Loucy (cell line): ENCODE data around the gene DHRS13.

Experiments used
- H2AFZ ChIP-seq: fragments of 200-600 bp; sonication (generic); 2 replicates; pipeline ENCODE4 v1.6.0; 2016; ENCODE audit warnings: antibody characterized with exemption, mild to moderate bottlenecking, low read length, moderate library complexity
- H3F3A ChIP-seq: fragments of 200-600 bp; 2 replicates; pipeline ENCODE4 v1.6.0; 2016; ENCODE audit warnings: antibody characterized with exemption, low read depth, mild to moderate bottlenecking
- H3K27me3 ChIP-seq: fragments of 200-600 bp; sonication (generic); 2 replicates; pipeline ENCODE4 v1.6.1; 2014; ENCODE audit warnings: low read length, mild to moderate bottlenecking; ENCODE audit not compliant: insufficient read depth, poor library complexity, severe bottlenecking
- H3K36me3 ChIP-seq: fragments of 200-600 bp; sonication (generic); 2 replicates; pipeline ENCODE4 v1.6.1; 2016; ENCODE audit warnings: low read length; ENCODE audit not compliant: insufficient read depth
- H3K4me1 ChIP-seq: fragments of 200-600 bp; sonication (generic); 2 replicates; pipeline ENCODE4 v1.5.1; 2014; ENCODE audit warnings: low read length, mild to moderate bottlenecking; ENCODE audit not compliant: insufficient read depth, poor library complexity, severe bottlenecking
- H3K4me2 ChIP-seq: fragments of 200-600 bp; sonication (generic); 2 replicates; pipeline ENCODE4 v1.6.0; 2014; ENCODE audit warnings: antibody characterized with exemption, low read length, low read depth, mild to moderate bottlenecking; ENCODE audit not compliant: poor library complexity, severe bottlenecking
- H3K4me3 ChIP-seq: fragments of 200-600 bp; sonication (generic); 2 replicates; pipeline ENCODE4 v1.5.1; 2014; ENCODE audit warnings: low read length, mild to moderate bottlenecking, mixed read lengths; ENCODE audit not compliant: poor library complexity, severe bottlenecking
- H3K79me2 ChIP-seq: fragments of 200-600 bp; sonication (generic); 2 replicates; pipeline ENCODE4 v1.6.1; 2014; ENCODE audit warnings: low read length; ENCODE audit not compliant: insufficient read depth
- H3K9ac ChIP-seq: fragments of 200-600 bp; sonication (generic); 2 replicates; pipeline ENCODE4 v1.6.0; 2014; ENCODE audit warnings: mild to moderate bottlenecking, low read depth, low read length, moderate library complexity; ENCODE audit not compliant: poor library complexity, severe bottlenecking
- H3K9me2 ChIP-seq: fragments of 200-600 bp; sonication (generic); replicated peaks from 2 replicates; pipeline ENCODE4 v1.6.1; 2016; ENCODE audit warnings: low read depth, low read length, mixed read lengths
- H3K9me3 ChIP-seq: fragments of 200-600 bp; sonication (generic); 2 replicates; pipeline ENCODE4 v1.6.1; 2014; ENCODE audit warnings: mild to moderate bottlenecking, antibody characterized with exemption, low read length, low read depth; ENCODE audit not compliant: insufficient read depth
- H4K20me1 ChIP-seq: fragments of 200-600 bp; sonication (generic); 2 replicates; pipeline ENCODE4 v1.6.0; 2014; ENCODE audit warnings: antibody characterized with exemption, low read length, mild to moderate bottlenecking; ENCODE audit not compliant: insufficient read depth, poor library complexity, severe bottlenecking
- EZH2phosphoT487 ChIP-seq: fragments of 200-600 bp; IDR thresholded peaks from 2 replicates; pipeline ENCODE4 v1.6.1; 2018; ENCODE audit warnings: antibody characterized with exemption, mild to moderate bottlenecking, moderate library complexity, borderline replicate concordance
- TF ChIP-seq, protein P1 (sequence below): fragments of 200-600 bp; sonication (generic); conservative IDR thresholded peaks from 2 replicates; pipeline ENCODE4 v1.5.1; 2014; ENCODE audit warnings: mild to moderate bottlenecking, antibody characterized with exemption, low read length

DHRS13 gene

DNA sequence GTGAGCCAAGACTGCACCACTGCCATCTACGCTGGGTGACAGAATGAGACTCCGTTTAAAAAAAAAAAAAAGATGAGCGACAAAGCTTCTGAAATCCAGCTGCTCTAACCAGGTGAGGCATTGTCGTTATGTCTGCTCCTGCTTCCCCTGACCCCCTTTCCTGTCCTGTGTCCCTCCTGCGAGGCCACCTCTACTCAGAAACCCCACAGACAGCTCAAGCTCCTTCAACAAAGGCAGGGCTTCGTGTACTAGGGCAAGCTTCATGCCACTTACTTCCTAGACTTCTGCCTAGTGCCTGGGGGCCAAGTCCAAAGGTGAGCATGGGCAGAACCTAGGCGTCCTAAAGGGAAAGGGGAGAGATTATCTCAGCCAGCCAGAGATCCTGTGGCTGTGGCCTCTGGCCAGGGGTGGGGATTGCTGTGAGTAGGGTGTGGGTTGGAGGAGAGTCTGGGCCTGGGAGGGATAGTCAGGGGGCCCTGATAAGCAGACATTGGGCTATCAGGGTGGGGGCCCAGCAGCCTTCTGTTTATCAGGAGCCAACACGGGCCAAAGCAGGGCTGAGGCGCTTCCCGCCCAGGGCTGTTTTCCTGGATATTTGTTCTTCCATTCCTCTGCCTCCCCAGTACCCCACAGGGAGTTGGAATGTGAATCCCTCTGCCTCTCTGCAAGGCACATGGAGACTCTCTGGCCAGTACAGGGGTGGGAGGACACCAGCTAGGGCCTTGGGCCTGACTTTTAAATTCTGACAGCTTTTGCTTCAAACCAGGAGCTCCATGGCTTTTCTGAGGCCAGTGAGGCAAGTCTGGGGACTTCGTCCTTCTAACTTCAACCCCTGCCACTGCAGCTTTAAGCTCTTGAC is 37.7 kb downstream of the DHRS13 start:
- TF ChIP-seq, protein P1, sequence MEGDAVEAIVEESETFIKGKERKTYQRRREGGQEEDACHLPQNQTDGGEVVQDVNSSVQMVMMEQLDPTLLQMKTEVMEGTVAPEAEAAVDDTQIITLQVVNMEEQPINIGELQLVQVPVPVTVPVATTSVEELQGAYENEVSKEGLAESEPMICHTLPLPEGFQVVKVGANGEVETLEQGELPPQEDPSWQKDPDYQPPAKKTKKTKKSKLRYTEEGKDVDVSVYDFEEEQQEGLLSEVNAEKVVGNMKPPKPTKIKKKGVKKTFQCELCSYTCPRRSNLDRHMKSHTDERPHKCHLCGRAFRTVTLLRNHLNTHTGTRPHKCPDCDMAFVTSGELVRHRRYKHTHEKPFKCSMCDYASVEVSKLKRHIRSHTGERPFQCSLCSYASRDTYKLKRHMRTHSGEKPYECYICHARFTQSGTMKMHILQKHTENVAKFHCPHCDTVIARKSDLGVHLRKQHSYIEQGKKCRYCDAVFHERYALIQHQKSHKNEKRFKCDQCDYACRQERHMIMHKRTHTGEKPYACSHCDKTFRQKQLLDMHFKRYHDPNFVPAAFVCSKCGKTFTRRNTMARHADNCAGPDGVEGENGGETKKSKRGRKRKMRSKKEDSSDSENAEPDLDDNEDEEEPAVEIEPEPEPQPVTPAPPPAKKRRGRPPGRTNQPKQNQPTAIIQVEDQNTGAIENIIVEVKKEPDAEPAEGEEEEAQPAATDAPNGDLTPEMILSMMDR, result no peak
- no peak for TF ChIP-seq EZH2phosphoT487
- peaks cover 5% of the 10 kb centered on the region; the same call in 1 of the 2 replicates for H3K36me3 ChIP-seq
- H3K9ac ChIP-seq, result no peak overlapping the region
- H3K4me2 ChIP-seq, result no peak overlapping the region
- peak overlapping the region; percentile 60; the same call in 1 of the 2 replicates for H2AFZ ChIP-seq
- H3K27me3 ChIP-seq, result no peaks in the 10 kb centered on the region
- no peaks in the 10 kb centered on the region for H3F3A ChIP-seq
- H3K4me1 ChIP-seq, result no peaks in the 10 kb centered on the region
- H4K20me1 ChIP-seq, result no peaks in the 10 kb centered on the region
- no peaks in the 10 kb centered on the region for H3K9me2 ChIP-seq
- no peak overlapping the region for H3K4me3 ChIP-seq
- no peaks in the 10 kb centered on the region for H3K79me2 ChIP-seq
- no peaks in the 10 kb centered on the region for H3K9me3 ChIP-seq

DNA sequence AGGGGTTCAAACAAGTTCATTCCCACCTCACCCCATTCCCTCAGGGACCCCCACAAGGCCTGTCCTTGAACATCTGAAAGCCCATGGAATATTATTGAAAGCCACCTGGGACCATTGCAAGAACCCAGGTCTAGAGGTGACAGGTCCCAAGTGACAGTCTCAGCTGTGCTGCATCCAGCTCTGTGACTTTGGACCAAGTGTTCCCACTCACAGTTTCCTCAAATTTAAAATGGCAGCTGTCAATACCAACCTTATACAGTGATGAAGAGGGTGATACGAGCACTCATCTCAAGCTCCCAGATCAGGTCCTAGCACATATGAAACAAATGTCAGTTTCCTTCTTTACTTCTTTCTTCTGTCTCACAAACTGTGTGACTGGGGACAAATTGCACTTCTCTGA is 38.9 kb downstream of the DHRS13 start:
- Histone ChIP-seq H3K9me3 (no peaks in the 10 kb centered on the region), H3K9me2 (no peaks in the 10 kb centered on the region), H3K36me3 (peaks cover 6% of the 10 kb centered on the region; the same call in 1 of the 2 replicates), H3K27me3 (no peaks in the 10 kb centered on the region), H3F3A (no peaks in the 10 kb centered on the region), H3K9ac (no peak overlapping the region), H3K79me2 (no peaks in the 10 kb centered on the region), H3K4me1 (no peaks in the 10 kb centered on the region), H3K4me2 (no peak overlapping the region), H4K20me1 (no peaks in the 10 kb centered on the region), H2AFZ (no peak overlapping the region), H3K4me3 (no peak overlapping the region)
- TF ChIP-seq, protein P1, result no peak
- TF ChIP-seq EZH2phosphoT487, result no peak

DNA sequence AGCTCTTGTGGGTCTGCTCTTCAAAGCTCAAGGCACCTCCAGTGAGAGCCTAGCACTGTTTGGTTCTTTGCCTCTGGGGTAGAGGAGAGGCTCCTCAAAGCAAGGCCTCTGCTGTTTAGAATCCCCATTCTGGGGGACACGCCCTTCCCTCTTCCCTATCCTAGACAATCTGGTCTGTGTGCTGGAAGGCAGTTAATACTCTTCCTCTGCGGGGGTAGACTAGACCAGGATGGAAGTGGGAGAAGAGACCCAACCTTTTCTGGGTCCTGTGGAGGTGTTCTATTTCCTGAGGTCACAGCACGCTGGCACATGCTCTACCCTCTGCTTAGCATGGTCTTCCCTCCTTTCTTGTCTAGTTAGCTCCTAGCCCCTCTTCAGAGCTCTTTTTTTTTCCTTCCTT is 40.3 kb downstream of the DHRS13 start:
- no peak overlapping the region for H2AFZ ChIP-seq
- no peaks in the 10 kb centered on the region for H3K4me1 ChIP-seq
- no peaks in the 10 kb centered on the region for H4K20me1 ChIP-seq
- no peak overlapping the region for H3K4me3 ChIP-seq
- no peaks in the 10 kb centered on the region for H3K79me2 ChIP-seq
- TF ChIP-seq, protein P1, result no peak
- TF ChIP-seq EZH2phosphoT487, result no peak
- H3F3A ChIP-seq, result no peaks in the 10 kb centered on the region
- H3K9me2 ChIP-seq, result no peaks in the 10 kb centered on the region
- H3K36me3 ChIP-seq, result peaks cover 17% of the 10 kb centered on the region; the same call in 1 of the 2 replicates
- H3K27me3 ChIP-seq, result no peaks in the 10 kb centered on the region
- H3K9me3 ChIP-seq, result no peaks in the 10 kb centered on the region
- no peak overlapping the region for H3K9ac ChIP-seq
- H3K4me2 ChIP-seq, result no peak overlapping the region
